Adrenal gland (tissue), 12 donors: ENCODE results near the gene CAMTA1. TPM values are rescaled to one million over a fixed set of nuclear protein-coding genes. Genes with fewer than 3 reads are reported as not detected.

Source experiments
- DNase-seq, 7 donors: peaks; one replicate each; pipeline ENCODE4 v3.0.0-alpha.2; 2019 to 2020
- H3K27ac ChIP-seq, 5 donors: fragments of 200-600 bp; sonication (generic) in 4 of 5; 1 replicate in 3 of 5; 2 replicates in 2 of 5; pipeline versions ENCODE4 v1.5.1 to v1.8.0; 2016 to 2020; ENCODE audit warnings: mild to moderate bottlenecking in 1 of 5
- H3K27me3 ChIP-seq: fragments of 200-600 bp; 2 replicates; pipeline ENCODE4 v1.8.0; 2021
- H3K36me3 ChIP-seq, 2 donors: fragments of 200-600 bp; replicated peaks in 1 of 2; 1 replicate in 1 of 2; 2 replicates in 1 of 2; pipeline versions ENCODE4 v1.5.1 to v1.8.0; 2018 to 2022
- H3K4me1 ChIP-seq, 2 donors: fragments of 200-600 bp; replicated peaks in 1 of 2; 1 replicate in 1 of 2; 2 replicates in 1 of 2; pipeline versions ENCODE4 v1.5.1 to v1.8.0; 2018 to 2021
- H3K4me3 ChIP-seq, 4 donors: fragments of 200-600 bp; sonication (generic) in 3 of 4; one replicate each; pipeline ENCODE4 v1.5.1; 2016 to 2018
- H3K9me3 ChIP-seq, 3 donors: fragments of 200-600 bp; sonication (generic) in 1 of 3; replicated peaks in 1 of 3; 1 replicate in 2 of 3; 2 replicates in 1 of 3; pipeline versions ENCODE4 v1.5.1 to v1.8.0; 2016 to 2021
- POLR2A ChIP-seq, 2 donors: fragments of 450-650 bp; IDR thresholded peaks; one replicate each; pipeline ENCODE4 v1.6.1; 2017; ENCODE audit warnings: antibody characterized with exemption in 2 of 2, mild to moderate bottlenecking in 2 of 2, moderate library complexity in 1 of 2
- WGBS, 4 donors: extraction: QIAGEN DNeasy Blood & Tissue Kit in 2 of 4; methylation state at CpG; one replicate each; pipeline versions ENCODE4 v1.1.5 to v1.1.7; 2013 to 2017; 5-methylcytosine and 5-hydroxymethylcytosine counted together
- intact Hi-C, 2 donors: fragments of 100-400 bp; cut with DNase I; formaldehyde crosslinking; loops; one replicate each; pipeline versions ENCODE4 v1.14.1 to v1.15.0; 2022 to 2023
- polyA plus RNA-seq, 3 donors: library from polyadenylated mRNA; stranded (reverse); fragments of 200-250 nt in 2 of 3; fragments of 350-450 nt in 1 of 3; fragmentation: Illumina TruSeq in 1 of 3; extraction: RNeasy Lipid Tissue Mini Kit (QIAGEN cat#74804) in 1 of 3; gene quantifications; one replicate each; pipeline ENCODE4 v1.2.3, GENCODE V29; 2013 to 2014
- total RNA-seq, 9 donors: library from RNA; depleted of rRNA in 4 of 9; stranded (reverse); fragments of >200 nt in 4 of 9; fragments of 120-200 nt in 1 of 9; fragmentation: NEBNext Ultra II Directional in 1 of 9; extraction: Animal tissue kit (Norgen Biotek cat#: 25700) in 1 of 9; gene quantifications; one replicate each; pipeline versions ENCODE4 v1.1.0 to v1.2.4, GENCODE V29; 2013 to 2023
- TF ChIP-seq, protein P1 (sequence below), 6 experiments: fragments of 450-650 bp in 4 of 6; fragments of 200-600 bp in 2 of 6; sonication (generic) in 1 of 6; IDR thresholded peaks; 1 replicate in 5 of 6; 2 replicates in 1 of 6; pipeline versions ENCODE4 v1.5.1 to v1.8.0; 2016 to 2021; ENCODE audit warnings: antibody characterized with exemption in 6 of 6, mild to moderate bottlenecking in 2 of 6, moderate library complexity in 1 of 6
- donor health status: healthy with polysubstance abuse.
- donor health status: Bipolar disorder and iron deficiency.
- donor health status: DM: yes; HTN: yes; CAD: no.
- donor health status: DM: no; HTN: no; CAD: no.
- donor health status: DM: no; HTN: no; CAD: no.
- donor health status: DM: yes; HTN: yes; CAD: no.

The CAMTA1 gene
- total and polyA plus RNA-seq, 12 donors: 62.9 to 141 (median 96.9) TPM

DNA sequence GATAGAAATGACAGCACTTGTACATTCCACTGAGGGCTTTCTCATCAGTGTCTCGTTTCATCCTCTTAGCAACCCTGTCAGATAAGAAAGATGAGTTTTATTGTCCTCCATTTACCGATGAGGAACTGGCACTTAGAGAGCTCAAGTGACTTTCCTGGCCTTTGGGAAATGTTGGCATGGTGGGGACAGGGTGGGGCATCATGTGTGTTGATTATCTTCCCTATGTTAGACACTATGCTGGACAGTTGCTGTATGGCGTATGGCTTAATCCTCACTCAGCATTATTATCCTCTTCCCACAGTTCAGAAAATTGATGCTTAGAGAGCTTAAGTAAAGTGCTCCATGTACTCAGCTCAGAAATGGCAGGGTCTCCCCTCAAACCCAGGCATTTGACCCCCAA lies 163.2 kb downstream of the CAMTA1 start:
- TF ChIP-seq POLR2A (IDR thresholded peaks at IDR 0.05): no peak
- TF ChIP-seq, protein P1, sequence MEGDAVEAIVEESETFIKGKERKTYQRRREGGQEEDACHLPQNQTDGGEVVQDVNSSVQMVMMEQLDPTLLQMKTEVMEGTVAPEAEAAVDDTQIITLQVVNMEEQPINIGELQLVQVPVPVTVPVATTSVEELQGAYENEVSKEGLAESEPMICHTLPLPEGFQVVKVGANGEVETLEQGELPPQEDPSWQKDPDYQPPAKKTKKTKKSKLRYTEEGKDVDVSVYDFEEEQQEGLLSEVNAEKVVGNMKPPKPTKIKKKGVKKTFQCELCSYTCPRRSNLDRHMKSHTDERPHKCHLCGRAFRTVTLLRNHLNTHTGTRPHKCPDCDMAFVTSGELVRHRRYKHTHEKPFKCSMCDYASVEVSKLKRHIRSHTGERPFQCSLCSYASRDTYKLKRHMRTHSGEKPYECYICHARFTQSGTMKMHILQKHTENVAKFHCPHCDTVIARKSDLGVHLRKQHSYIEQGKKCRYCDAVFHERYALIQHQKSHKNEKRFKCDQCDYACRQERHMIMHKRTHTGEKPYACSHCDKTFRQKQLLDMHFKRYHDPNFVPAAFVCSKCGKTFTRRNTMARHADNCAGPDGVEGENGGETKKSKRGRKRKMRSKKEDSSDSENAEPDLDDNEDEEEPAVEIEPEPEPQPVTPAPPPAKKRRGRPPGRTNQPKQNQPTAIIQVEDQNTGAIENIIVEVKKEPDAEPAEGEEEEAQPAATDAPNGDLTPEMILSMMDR (IDR thresholded peaks at IDR 0.05): no peak
- DNase-seq: no peak
- 59 to 84% (median 68%) methylated on average over 3 of the region's 3 CpGs for WGBS, 4 donors
- Histone ChIP-seq H3K9me3 (no peaks in the 10 kb centered on the region), H3K4me3 (no peak overlapping the region), H3K27me3 (no peaks in the 10 kb centered on the region), H3K27ac (no peak overlapping the region), H3K36me3 (no peaks in the 10 kb centered on the region), H3K4me1 (peaks cover 0 to 4% of the 10 kb centered on the region in 2 donors)
- intact Hi-C loops: no loop called here

DNA sequence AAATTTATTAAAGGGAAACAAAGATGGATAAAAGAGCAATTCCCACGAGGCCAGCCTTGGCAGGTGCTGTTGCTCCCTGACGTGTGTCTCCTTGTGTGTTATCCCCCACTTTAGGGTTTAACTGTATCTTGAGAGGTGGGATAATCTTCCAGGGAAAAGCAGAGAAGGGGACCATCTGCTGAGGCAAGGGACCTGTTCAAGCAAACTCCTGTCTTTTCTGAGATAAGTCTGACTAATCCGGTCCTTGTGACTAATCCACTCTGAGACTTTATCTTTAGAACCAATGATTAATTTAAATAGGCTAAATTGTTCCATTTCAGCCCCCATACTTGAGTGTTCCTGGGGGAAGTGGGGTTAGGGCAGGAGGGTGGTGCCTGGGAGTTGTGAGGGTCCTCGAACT lies 163.6 kb downstream of the CAMTA1 start:
- H3K27ac ChIP-seq: no peak overlapping the region
- WGBS, 4 donors: 60 to 78% (median 67%) methylated on average over 4 of the region's 4 CpGs
- intact Hi-C loops: no loop called here
- no peak overlapping the region for H3K4me3 ChIP-seq
- H3K36me3 ChIP-seq: no peaks in the 10 kb centered on the region
- TF ChIP-seq, protein P1 (IDR thresholded peaks at IDR 0.05): no peak
- TF ChIP-seq POLR2A (IDR thresholded peaks at IDR 0.05): no peak
- no peak for DNase-seq
- peaks cover 0 to 4% of the 10 kb centered on the region in 2 donors for H3K4me1 ChIP-seq
- H3K9me3 ChIP-seq: no peaks in the 10 kb centered on the region
- H3K27me3 ChIP-seq: no peaks in the 10 kb centered on the region

GRCh38 chr1:6950001-6950765 lies 164.9 kb downstream of the CAMTA1 start:
- H3K27ac ChIP-seq: peak overlapping the region in 1 of 5 donors; percentile 38
- no peaks in the 10 kb centered on the region for H3K9me3 ChIP-seq
- WGBS, 4 donors: 81 to 88% (median 85%) methylated on average over 4 to 9 of the region's 9 CpGs
- no peaks in the 10 kb centered on the region for H3K27me3 ChIP-seq
- H3K4me3 ChIP-seq: no peak overlapping the region
- H3K36me3 ChIP-seq: no peaks in the 10 kb centered on the region
- H3K4me1 ChIP-seq: peaks cover 0 to 4% of the 10 kb centered on the region in 2 donors
- intact Hi-C loops: no loop called here
- no peak for DNase-seq
- TF ChIP-seq, protein P1 (IDR thresholded peaks at IDR 0.05): no peak
- TF ChIP-seq POLR2A (IDR thresholded peaks at IDR 0.05): no peak

DNA sequence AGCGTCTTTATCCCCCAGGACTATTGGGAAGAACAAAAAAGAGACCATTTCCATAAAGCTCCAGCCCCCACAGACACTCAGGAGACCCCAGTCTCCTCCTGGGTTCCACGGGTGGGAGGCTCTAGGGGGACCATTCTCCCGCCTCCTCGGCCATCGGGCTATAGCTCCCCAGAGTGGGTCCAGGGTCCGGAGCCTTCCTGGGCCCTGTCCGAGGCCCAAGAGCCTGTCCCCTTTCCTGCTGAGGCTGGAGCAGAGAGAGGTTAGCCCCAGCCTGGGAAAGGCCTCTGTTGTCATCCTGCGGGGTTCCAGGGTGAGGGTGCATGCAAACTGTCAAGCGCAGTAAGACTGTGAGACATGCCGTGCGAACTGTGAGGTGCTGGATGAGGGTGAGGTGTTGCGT lies 166.3 kb downstream of the CAMTA1 start:
- Histone ChIP-seq H3K36me3 (no peaks in the 10 kb centered on the region), H3K27ac (no peak overlapping the region), H3K27me3 (no peaks in the 10 kb centered on the region), H3K4me1 (peaks cover 0 to 4% of the 10 kb centered on the region in 2 donors), H3K4me3 (no peak overlapping the region), H3K9me3 (no peaks in the 10 kb centered on the region)
- DNase-seq: no peak
- WGBS, 4 donors: 92 to 97% (median 93%) methylated on average over 7 to 12 of the region's 12 CpGs
- intact Hi-C loops: no loop called here
- no peak for TF ChIP-seq POLR2A (IDR thresholded peaks at IDR 0.05)
- TF ChIP-seq, protein P1 (IDR thresholded peaks at IDR 0.05): no peak
